GM19328 (cell line): ENCODE measurements around the gene MAFG.

Experiments used
- ATAC-seq: cut with Tn5 transposase; IDR thresholded peaks from one replicate; pipeline ENCODE4 v1.9.1; 2021; ENCODE audit warnings: mild to moderate bottlenecking, moderate library complexity; ENCODE audit not compliant: unreplicated experiment

The MAFG gene

GRCh38 chr17:81927653-81928543 lies at the start of gene MAFG:
Gene MAFG (minus strand): TSS chr17:81927735. CDS start chr17:81923185, 4,550 bp downstream.
- peak; percentile 53 for ATAC-seq

- ATAC-seq = no peak
These were observed 49.0 kb upstream of the MAFG start for GRCh38 chr17:81976332-81977210.

GRCh38 chr17:81973432-81973831 lies 45.9 kb upstream of the MAFG start:
- ATAC-seq = no peak

GRCh38 chr17:81968850-81969812 lies 41.6 kb upstream of the MAFG start:
- ATAC-seq = no peak

- no peak for ATAC-seq
These were observed 40.8 kb upstream of the MAFG start for GRCh38 chr17:81968396-81968745.

- ATAC-seq = no peak
These were observed 40.2 kb upstream of the MAFG start for GRCh38 chr17:81967533-81968395.

GRCh38 chr17:81967244-81967532 lies 39.7 kb upstream of the MAFG start:
- ATAC-seq = no peak

- no peak for ATAC-seq
These were observed 39.1 kb upstream of the MAFG start for GRCh38 chr17:81966343-81967243.

- ATAC-seq = no peak
These were observed 36.7 kb upstream of the MAFG start for GRCh38 chr17:81964081-81964849.

- no peak for ATAC-seq
These were observed 35.2 kb upstream of the MAFG start for GRCh38 chr17:81962499-81963441.

GRCh38 chr17:81961521-81962498 lies 34.3 kb upstream of the MAFG start:
- no peak for ATAC-seq

GRCh38 chr17:81961087-81961511 lies 33.6 kb upstream of the MAFG start, which contains the start of gene NOTUM:
Gene NOTUM (minus strand): TSS chr17:81961187. CDS start chr17:81960909, 278 bp downstream.
- ATAC-seq = no peak

GRCh38 chr17:81960130-81960958 lies 32.8 kb upstream of the MAFG start:
- ATAC-seq = no peak

GRCh38 chr17:81959362-81960129 lies 32.0 kb upstream of the MAFG start:
- no peak for ATAC-seq
